HG02759 (cell line): ENCODE results near the gene TSPEAR.
"Not testable (repeated sequence)": the region's sequence is repeated elsewhere in the genome, so short reads cannot be mapped to it uniquely, and the experiment has no call there.

Source experiments
- ATAC-seq: cut with Tn5 transposase; IDR thresholded peaks from one replicate; pipeline ENCODE4 v1.9.1; 2021; ENCODE audit warnings: mild to moderate bottlenecking, moderate library complexity; ENCODE audit not compliant: unreplicated experiment

TSPEAR gene

DNA sequence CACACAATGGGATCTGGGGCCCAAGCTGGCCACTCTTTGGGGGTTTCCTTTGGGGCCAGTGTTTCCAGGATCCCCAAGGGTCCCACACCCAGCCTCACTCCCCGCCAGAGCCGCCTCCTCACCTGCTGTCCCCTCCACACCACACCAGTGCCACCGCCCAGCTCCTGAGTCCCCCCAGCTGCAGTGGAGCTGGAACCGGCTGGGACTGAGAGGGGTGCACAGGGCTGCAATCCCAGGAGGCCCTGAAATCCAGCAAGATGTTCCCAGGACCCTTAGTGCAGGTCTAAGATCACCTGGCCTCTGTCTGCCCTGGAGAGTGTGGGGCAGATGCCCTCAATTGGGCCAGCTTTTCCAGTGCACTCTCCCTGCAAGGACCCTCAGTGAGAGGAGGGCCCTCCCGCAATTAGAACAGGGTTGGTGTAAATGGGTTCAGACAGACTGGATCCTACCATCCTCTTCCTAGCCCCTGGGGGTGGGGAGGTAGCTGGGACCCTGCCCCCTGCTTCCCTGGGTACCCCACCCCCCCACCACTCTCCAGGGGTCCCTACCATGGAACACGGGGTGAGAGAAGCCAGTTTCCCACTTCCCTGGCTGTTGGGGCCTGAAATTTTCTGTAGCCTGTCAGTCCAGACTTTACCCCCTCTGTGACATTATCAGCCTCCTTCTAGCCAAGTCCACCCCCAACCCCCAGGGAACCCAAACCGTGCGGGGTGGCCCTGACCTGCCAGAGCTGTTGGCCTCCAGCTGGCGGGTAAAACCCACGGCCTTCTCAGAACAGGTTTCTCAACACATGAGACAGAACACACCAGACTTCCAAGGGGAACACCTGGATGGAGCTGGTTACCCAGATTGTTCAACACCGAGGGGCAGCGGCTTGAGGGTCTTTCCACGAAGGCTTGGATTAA lies 7.4 kb downstream of the TSPEAR start:
- ATAC-seq, result no peak

DNA sequence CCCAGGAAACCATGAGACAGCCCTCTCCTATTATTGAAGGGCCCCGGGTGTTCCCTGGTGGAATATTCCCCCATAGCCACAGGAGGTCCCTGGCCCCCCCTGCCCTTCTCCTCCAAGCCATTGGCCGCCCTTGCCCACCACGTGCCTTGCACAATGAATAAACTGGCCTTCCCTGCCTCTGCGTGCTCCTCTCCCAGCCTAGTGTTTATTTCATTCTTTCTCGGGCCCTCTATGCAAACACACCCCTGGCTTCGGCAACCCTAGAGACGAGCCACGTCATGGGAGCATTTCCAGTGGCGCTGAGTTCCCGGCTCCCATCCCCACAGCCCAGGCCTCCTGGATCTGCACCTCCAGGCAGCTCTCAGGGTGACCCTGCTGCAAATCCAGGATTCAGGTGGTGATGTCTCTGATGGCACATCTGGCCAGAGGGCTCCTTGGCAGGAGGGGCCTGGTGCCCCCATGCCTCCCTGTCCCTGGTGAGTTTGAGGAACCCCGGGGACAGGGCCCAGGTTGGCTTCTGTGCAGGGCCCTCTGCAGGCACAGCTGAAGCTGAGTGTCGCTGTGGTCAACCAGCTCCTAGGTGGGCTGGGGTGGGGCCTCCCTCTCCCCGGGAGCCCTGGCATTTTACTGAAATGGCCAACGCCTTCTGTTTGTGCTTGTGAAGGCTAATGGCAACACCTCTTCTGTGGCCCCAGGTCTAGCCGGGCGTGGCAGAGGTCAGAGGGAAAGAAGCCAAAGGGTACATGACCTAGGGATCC lies 8.2 kb downstream of the TSPEAR start:
- no peak for ATAC-seq

DNA sequence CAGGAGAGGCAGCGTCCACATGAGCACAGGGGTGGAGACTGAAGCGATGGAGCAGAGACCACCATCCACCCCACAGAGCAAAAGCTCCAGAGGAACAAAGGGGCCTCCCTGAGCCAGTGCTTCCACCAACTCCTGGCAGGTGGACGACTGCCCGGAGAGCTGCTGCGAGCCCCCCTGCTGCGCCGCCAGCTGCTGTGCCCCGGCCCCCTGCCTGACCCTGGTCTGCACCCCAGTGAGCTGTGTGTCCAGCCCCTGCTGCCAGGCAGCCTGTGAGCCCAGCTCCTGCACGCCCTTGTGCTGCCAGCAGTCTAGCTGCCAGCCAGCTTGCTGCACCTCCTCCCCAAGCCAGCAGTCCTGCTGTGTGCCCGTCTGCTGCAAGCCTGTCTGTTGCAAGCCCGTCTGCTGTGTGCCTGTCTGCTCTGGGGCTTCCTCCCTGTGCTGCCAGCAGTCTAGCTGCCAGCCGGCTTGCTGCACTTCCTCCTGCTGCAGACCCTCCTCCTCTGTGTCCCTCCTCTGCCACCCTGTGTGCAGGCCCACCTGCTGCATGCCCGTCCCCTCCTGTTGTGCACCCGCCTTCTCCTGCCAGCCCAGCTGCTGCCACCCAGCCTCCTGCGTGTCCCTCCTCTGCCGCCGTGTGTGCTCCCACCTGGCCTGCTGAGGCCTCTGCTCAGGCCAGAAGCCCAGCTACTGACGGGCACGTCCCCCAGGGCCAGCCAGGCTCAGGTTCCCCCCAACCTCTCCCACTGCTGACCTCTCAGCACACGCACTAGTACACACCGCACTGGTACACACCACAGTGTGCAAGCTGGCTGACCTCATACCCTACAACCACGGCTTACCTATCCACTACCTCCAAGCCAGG lies 9.0 kb downstream of the TSPEAR start:
- no peak for ATAC-seq

DNA sequence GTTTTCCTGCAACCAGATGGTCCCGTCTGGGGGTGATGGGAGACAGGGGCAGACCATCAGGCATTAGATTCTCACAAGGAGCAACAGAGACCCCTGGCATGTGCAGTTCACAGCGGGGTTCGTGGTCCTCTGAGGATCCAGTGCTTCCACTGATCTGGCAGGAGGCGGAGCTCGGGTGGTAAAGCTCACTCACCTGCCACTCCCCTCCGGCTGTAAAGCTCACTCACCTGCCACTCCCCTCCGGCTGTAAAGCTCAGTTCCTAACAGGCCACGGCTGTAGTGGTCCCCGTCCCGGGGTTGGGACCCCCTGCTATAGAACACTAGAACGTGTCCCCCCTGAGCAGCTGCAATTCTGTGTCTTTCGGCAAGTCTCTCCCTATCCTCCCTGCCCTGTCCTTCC lies 9.8 kb downstream of the TSPEAR start:
- ATAC-seq, result no peak

DNA sequence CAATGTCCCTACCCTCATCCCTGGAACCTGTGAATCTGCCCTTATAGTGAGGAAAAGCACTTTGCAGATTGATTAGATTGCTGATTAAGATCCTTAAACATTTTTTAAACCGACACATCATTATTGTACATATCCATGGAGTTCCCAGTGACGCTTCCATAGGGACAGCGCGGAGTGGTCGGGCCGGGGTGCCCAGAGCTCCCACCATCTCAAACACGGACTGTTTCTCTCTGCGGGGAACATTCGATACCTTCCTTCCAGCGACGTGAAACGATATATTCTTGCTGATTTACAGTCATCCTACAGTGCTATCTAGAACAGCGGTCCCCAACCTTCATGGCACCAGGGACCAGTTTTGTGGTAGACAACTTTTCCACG lies 10.4 kb downstream of the TSPEAR start:
- ATAC-seq, result no peak

DNA sequence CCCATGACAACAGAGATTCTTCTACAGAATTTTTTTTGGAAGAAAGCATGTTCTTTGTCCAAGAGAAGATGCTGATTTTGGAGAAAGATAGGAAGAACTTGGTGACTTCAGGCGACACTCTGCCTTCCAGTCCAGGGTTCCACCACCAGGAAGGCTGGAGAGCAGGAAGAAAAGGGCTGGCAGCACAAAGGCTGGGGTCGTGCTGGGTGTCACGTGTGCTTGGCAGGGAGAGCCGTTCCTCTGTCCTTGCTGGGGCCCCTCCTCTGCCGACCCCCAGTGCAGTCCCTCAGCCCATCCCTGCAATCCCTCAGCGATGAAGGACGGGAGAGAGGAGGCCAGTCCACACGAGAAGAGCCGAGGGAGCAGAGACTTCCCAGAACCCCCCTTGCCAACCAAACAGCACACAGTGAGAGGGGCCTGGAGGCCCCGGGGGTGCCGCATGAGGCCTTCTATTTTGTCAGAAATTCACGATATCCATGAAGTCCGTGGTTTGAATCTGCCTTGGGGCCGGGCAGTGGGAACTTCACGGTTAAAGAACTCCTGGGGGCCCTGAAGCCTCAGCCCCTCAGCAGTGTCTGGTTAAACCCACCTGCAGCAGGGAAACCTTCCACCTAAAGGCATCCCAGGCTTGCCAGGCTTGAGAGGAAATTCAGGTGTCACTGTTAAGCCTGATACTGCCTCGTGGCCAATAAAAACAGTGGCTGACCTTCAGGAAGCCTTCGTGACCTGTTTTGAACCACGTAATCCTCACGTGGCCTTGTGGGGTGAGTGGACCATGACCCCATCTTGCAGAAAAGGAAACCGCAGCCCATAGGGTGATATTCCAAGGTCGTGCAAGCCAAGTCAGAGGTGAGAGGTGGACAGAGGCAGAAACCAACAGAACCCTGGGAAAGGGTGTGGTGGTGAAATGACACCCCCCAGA lies 11.0 kb downstream of the TSPEAR start:
- ATAC-seq, result no peak

DNA sequence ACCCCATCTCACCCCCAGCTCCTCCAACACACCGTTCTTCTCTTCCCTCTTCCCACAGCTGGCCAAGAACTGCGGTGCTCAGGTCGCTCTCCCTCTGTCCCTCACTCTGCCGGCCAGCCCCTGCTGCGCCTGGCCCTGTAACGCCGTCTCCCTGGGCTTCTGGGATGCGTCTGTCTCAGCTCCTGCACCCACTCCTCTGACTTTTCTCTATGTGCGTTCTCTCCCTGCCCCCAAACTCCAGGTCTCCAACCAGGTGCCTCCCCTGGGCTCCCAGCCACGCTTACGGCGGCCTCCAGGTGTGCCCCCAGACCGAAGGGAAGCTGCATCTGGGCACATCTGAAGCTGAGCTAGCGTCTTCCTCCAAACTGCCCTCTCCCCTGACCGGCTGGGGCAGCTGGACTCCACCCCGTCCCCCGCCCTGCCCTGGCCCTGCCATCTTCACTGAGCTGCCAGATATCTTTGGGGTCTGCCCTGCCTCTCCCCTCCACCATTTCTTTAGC lies 11.8 kb downstream of the TSPEAR start:
- no peak for ATAC-seq

DNA sequence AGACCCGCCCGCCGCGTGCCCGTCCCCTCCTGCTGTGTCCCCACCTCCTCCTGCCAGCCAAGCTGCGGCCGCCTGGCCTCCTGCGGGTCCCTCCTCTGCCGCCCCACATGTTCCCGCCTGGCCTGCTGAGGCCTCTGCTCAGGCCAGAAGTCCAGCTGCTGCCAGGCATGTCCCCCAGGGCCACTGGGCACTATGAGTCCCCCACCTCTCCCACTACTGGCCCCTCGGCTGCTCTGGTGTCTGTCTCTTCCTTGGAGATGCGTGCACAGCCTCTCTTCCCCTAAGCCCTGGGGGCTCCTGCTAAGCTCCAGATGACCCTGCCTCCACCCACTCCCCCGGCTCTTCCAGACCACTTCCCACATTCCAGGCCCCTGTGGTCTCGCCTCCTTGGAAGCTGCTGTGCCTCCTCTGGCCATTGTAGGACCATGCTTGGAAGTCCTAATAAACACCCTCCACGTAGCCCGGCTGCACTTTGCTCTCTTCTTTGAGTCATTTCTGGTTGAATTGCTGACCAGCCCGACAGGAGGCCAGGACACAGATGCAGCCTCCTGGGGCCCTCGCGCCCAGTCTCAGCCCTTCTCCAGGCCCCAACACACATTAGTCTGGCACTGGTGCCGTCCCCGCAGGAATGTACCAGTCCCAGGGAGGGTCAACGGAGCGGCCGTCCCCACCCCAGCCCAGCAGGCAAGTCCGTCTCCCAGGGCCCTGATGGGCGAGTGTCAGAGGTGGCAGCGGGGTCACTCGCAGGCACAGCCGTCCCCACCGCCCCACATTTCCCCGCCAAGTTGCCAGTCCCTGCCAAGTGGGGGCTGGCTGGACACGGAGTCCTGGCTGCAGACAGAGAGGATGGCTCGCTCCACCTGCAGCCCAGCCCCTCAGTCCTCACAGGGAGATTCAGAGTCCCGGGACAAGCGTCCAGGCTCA lies 13.3 kb downstream of the TSPEAR start:
- no peak for ATAC-seq

DNA sequence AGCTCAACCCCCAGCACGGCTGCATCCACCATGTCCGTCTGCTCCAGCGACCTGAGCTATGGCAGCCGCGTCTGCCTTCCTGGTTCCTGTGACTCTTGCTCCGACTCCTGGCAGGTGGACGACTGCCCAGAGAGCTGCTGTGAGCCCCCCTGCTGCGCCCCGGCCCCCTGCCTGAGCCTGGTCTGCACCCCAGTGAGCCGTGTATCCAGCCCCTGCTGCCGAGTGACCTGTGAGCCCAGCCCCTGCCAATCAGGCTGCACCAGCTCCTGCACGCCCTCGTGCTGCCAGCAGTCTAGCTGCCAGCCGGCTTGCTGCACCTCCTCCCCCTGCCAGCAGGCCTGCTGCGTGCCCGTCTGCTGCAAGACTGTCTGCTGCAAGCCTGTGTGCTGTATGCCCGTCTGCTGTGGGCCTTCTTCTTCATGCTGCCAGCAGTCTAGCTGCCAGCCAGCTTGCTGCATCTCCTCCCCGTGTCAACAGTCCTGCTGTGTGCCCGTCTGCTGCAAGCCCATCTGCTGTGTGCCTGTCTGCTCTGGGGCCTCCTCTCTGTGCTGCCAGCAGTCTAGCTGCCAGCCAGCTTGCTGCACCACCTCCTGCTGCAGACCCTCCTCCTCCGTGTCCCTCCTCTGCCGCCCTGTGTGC lies 14.1 kb downstream of the TSPEAR start, which contains the start of gene KRTAP10-12:
Gene KRTAP10-12, plus strand, starts transcription at position 1 of the 639 bp plus-strand sequence. Its CDS starts 30 bp downstream, at position 31.
- ATAC-seq, result not testable (repeated sequence)

DNA sequence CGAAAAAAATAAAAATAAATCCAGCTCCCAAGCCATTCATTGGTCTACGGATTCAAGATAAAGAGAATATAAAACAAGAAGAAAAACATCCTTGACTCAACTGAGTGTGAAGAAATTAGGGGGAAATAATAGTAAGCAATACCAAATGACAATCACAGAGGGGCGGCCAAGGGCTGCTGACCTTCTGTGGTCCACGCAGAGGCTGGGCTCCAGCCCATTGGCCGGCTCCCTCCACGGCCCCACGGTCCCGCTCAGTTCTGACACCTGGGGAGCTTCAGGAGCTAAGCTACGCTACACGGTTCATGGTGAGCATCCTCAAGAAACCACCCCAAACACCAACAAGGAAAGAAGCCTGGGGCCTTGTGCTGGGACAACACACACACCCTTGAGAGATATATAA lies 14.8 kb downstream of the TSPEAR start:
- no peak for ATAC-seq

DNA sequence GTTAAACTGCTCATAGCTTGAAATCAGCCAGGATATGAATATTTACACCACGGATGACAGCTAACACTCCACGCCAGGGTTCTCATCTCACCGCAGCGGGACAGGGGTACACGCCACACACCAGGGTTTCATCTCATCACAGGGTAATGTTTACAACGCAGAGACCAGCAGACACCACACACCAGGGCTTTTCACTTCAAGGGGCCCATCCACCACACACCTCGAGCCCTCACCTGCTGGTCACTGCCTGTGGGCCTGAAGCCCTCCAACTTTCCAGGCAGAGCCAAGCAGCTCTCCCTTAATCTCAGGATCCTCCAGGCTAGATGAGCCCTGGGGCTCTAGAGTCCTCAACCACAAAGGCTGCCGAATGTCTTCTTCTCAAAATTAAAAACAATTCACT lies 15.7 kb downstream of the TSPEAR start:
- ATAC-seq, result no peak

DNA sequence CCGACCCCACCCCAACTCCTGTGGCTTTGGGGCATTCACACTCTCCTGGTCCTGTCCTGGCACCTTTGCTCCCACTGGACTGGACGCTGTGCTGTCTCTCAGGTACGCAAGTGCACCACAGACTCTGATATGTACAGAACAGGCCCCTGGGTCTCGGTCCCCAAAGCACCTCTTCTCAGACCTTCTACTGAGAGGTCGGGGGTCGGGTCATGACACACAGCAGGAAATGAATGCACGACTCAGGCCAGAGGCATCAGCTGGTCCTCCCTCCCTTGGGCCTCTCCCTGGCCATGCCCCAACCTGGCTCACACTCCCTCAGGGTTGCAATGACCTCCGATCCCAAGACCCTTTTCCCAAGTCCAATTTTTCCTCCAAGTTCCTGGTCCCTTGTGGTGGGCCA lies 16.2 kb downstream of the TSPEAR start:
- ATAC-seq, result no peak

DNA sequence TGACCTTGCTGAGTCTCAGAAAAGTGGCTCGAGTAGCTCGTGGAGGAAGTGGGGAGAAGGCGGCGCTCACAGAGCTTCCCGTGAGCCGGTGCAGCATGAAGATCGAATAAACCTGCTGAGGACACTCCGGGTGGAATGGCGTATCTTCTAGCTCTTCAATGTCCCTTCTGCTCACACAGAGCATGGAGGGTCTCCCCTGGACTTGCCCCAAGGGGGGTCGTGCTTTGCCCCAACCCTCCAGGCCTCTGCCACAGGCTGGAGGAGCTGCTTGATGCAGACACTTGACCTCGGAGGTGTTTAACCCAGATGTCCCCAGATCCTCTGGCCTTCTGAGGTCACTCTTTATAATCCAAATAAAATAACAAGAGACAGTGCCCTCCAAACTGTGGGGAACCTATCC lies 16.6 kb downstream of the TSPEAR start:
- no peak for ATAC-seq

DNA sequence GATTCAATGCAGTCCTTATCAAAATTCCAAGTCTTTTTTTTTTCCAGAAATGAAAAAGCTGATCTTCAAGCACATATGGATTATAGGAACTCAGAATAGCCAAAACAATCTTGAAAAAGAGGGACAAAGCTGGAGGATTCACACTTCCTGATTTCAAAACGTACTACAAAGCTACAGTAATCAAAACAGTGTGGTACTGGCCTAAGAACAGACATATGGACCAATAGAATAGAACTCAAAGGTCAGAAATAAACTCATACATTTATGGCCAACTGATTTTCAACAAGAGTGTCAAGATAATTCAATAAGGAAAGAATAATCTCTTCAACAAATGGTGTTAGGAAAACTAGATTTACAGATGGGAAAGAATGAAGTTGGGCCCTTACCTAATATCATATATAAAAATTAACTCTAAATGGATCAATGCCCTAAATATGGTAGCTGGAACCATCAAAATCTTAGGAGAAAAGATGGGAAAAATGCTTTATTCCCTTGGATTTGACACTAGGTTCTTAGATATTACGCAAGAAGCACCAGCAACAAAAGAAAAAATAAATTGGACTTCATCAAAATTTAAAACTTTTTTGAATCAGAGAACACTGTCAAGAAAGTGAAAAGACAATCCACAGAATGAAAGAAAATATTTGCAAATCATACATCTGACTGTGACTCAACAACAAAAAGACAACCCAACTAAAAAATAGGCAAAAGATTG lies 18.4 kb downstream of the TSPEAR start:
- no peak for ATAC-seq

DNA sequence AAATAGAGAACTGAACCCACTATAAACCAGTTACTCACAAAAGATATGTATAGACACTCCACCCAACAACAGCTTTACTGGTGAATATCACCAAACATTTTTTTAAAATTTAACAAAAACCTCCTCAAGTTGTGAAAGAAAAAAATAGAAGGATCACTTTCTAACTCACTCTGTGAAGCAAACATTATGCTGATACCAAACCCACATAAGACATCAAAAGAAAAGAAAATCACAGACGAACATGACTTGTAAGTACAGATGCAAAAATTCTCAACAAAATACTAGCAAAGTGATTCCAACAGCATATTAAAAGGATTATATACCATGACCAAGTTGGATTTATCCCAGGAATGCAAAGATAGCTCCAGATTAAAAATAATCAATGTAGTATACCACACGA lies 19.7 kb downstream of the TSPEAR start:
- no peak for ATAC-seq

DNA sequence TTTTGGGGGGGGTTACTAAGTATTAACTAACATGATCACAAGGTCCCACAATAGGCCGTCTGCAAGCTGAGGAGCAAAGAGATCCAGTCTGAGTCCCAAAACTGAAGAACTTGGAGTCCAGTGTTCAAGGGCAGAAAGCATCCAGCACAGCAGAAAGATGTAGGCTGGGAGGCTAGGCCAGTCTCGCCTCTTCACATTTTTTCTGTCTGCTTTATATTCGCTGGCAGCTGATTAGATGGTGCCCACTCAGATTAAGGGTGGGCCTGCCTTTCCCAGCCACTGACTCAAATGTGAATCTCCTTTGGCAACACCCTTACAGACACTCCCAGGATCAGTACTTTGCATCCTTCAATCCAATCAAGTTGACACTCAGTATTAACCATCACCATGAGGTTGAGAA lies 21.6 kb downstream of the TSPEAR start:
- not testable (repeated sequence) for ATAC-seq

DNA sequence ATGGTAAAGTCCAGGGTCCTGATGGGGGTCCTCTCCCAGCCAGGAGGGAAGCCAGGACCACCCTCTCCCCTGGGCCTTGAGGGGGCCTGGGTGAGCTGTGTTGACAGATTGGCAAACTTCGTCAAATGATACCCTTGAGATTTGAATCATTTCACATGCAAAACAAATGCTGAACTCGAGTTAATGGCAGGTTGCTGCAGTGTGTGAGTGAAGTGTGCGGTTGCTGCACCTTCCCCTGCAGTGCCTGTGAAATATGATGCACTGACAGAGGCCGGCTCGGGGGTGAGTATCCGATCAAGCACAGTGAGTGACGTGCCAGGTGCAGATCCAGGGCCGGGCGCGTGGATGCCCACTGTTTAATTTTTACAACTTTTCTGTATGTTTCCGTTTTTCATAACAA lies 23.7 kb downstream of the TSPEAR start:
- ATAC-seq, result no peak
